Spleen (tissue), 7 donors: ENCODE data around the gene RNASE2.

Experiments
- POLR2AphosphoS5 ChIP-seq, 3 donors: sonication (generic); formaldehyde crosslinking; IDR thresholded peaks; one replicate each; pipeline ENCODE4 v1.5.1; 2017; ENCODE audit warnings: antibody characterized with exemption in 3 of 3
- TF ChIP-seq, protein P1 (sequence below), 11 experiments: fragments of 200-600 bp in 7 of 11; fragments of 450-650 bp in 4 of 11; sonication (generic) in 4 of 11; IDR thresholded peaks in 8 of 11; conservative IDR thresholded peaks in 3 of 11; 1 replicate in 7 of 11; 2 replicates in 4 of 11; pipeline versions ENCODE4 v1.4.0 to v1.8.0; 2016 to 2021; ENCODE audit warnings: antibody characterized with exemption in 11 of 11, inconsistent platforms in 4 of 11, mild to moderate bottlenecking in 1 of 11
- donor health status: DM: no; HTN: no; CAD: no; lungs with moderate emphysema.
- donor health status: DM: no; HTN: no; CAD: no.
- donor health status: DM: no; HTN: no; CAD: no.

DNA sequence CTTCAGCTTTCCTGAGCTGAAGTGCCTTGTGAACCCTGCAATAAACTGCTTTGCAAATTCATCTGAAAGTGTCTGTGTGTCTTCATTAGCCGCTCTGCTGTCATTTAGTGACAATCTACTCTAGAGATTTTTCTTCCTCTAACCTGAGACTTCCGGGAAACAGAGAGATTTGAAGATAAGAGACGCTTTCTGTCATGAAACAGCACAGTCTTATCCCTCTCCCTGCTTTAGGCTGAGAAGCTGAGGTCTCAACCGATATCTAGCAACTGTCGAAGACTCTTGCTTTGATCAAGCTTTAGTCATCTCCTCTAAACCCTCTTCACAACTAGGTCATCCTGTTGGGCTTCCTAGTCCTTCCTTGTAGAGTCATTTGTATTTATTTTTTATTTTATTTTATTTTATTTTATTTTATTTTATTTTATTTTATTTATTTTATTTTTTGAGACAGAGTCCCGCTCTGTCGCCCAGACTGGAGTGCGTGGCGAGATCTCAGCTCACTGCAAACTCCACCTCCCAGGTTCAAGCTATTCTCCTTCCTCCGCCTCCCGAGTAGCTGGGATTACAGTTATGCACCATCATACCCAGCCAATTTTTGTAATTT is 1.2 kb downstream of the RNASE2 start:
- TF ChIP-seq, protein P1, sequence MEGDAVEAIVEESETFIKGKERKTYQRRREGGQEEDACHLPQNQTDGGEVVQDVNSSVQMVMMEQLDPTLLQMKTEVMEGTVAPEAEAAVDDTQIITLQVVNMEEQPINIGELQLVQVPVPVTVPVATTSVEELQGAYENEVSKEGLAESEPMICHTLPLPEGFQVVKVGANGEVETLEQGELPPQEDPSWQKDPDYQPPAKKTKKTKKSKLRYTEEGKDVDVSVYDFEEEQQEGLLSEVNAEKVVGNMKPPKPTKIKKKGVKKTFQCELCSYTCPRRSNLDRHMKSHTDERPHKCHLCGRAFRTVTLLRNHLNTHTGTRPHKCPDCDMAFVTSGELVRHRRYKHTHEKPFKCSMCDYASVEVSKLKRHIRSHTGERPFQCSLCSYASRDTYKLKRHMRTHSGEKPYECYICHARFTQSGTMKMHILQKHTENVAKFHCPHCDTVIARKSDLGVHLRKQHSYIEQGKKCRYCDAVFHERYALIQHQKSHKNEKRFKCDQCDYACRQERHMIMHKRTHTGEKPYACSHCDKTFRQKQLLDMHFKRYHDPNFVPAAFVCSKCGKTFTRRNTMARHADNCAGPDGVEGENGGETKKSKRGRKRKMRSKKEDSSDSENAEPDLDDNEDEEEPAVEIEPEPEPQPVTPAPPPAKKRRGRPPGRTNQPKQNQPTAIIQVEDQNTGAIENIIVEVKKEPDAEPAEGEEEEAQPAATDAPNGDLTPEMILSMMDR (IDR thresholded peaks at IDR 0.05 in 8 of 11, conservative IDR thresholded peaks at IDR 0.05 in 3 of 11): no peak
- no peak for TF ChIP-seq POLR2AphosphoS5 (IDR thresholded peaks at IDR 0.05)
